Calu3 (cell line): Measurements from ENCODE around the gene C4orf50. TPM values are rescaled to one million over a fixed set of nuclear protein-coding genes. Genes with fewer than 3 reads are reported as not detected.

ENCODE experiments used
- BruUV-seq: library from RNA; stranded (reverse); fragments of 400-500 nt; replicated peaks from 2 replicates; lab custom pipeline; 2021; lab: Mats Ljungman, UMichigan
- CTCF ChIA-PET: fragments of 300-600 bp; sonication (Branson Sonifier 250); formaldehyde crosslinking; loops from one replicate; lab custom pipeline; 2022; ENCODE audit warnings: antibody characterized with exemption; lab: Charles Lee
- DNase-seq: peaks from one replicate; pipeline ENCODE4 v3.0.0; 2022
- H3K27ac Mint-ChIP-seq: one replicate; pipeline ENCODE4 v1.8.0; 2022; ENCODE audit warnings: mixed read lengths; ENCODE audit not compliant: unreplicated experiment
- H3K27me3 Mint-ChIP-seq: one replicate; pipeline ENCODE4 v1.8.0; 2022; ENCODE audit warnings: mixed read lengths; ENCODE audit not compliant: unreplicated experiment
- H3K36me3 Mint-ChIP-seq: one replicate; pipeline ENCODE4 v1.8.0; 2022; ENCODE audit warnings: mild to moderate bottlenecking, moderate library complexity, mixed read lengths; ENCODE audit not compliant: insufficient read depth, unreplicated experiment
- H3K4me1 Mint-ChIP-seq: one replicate; pipeline ENCODE4 v1.8.0; 2022; ENCODE audit warnings: mild to moderate bottlenecking, low read depth, mixed read lengths; ENCODE audit not compliant: unreplicated experiment
- H3K4me3 Mint-ChIP-seq: one replicate; pipeline ENCODE4 v1.8.0; 2022; ENCODE audit warnings: mild to moderate bottlenecking, low read depth, moderate library complexity, mixed read lengths; ENCODE audit not compliant: unreplicated experiment
- H3K9me3 Mint-ChIP-seq: one replicate; pipeline ENCODE4 v1.8.0; 2022; ENCODE audit warnings: low read depth, mixed read lengths; ENCODE audit not compliant: unreplicated experiment
- CTCF ChIP-seq: fragments of 200-600 bp; IDR thresholded peaks from one replicate; pipeline ENCODE4 v1.8.0; 2022; ENCODE audit warnings: antibody characterized with exemption; ENCODE audit not compliant: unreplicated experiment
- intact Hi-C: fragments of 100-400 bp; cut with micrococcal nuclease; formaldehyde crosslinking; loops from one replicate; pipeline ENCODE4 v1.10.0; 2022; ENCODE audit not compliant: unreplicated experiment
- total RNA-seq: library from RNA; stranded (reverse); gene quantifications from 2 replicates; pipeline ENCODE4 v1.2.3, GENCODE V29; 2022

The C4orf50 gene
- total RNA-seq, 1 experiment from 2014 or later: not detected

DNA sequence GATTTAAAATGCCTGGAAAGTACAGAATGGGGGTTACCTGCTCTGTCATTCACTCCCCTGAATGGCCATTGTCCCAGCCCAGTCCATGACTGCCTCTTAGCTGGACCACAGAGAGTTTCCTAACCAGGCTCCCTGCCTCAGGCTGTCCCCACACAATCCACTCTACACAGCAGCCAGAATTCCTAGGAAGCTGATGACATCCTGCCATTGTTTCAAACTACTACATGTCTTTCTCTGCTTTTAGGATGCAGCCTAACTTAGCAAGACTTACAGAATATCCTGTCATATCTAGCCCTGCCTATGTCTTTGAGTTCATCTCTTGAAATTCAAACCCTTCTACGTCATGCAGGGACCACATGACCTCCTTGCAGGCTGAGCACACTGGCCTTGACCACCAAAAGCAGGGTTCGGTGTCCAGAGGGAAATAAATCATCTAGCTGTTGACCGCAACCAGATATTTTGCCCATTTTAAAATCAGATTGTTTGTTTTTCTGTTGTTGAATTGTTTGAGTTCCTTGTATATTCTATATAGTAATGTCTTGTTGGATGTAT is 109.3 kb downstream of the C4orf50 start:
- Mint-ChIP-seq H3K27me3 (no peaks in the 10 kb centered on the region), H3K4me1 (no peaks in the 10 kb centered on the region), H3K9me3 (peaks cover 9% of the 10 kb centered on the region), H3K27ac (no peak overlapping the region), H3K4me3 (no peak overlapping the region), H3K36me3 (no peaks in the 10 kb centered on the region)
- CTCF ChIA-PET: no interaction called here
- DNase-seq: no peak
- TF ChIP-seq CTCF: no peak
- BruUV-seq: no TSS peak
- intact Hi-C loops: no loop called here

DNA sequence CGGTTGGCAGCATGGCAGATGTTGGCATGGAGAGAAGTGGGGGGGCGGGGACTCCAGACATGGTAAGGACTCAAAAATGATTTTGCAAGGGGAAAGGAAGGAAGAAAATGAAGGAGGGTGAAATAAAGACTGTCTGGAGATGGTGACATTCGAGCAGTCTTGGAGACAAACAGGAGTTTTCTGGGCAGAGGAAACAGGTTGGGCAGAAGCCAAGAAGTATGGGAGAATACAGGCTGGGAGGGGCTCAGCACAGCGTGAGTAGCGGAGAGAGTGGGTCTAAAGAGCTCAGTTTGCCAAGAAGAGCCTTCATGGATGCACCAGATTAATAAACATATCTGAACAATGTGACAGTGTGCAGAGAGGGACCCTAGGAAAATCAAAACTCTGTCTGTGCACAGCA is 112.0 kb downstream of the C4orf50 start:
- BruUV-seq: no TSS peak
- intact Hi-C loops: no loop called here
- CTCF ChIA-PET: no interaction called here
- DNase-seq: no peak
- Mint-ChIP-seq H3K9me3 (peaks cover 9% of the 10 kb centered on the region), H3K4me3 (no peak overlapping the region), H3K4me1 (no peaks in the 10 kb centered on the region), H3K36me3 (no peaks in the 10 kb centered on the region), H3K27ac (no peak overlapping the region), H3K27me3 (no peaks in the 10 kb centered on the region)
- no peak for TF ChIP-seq CTCF

DNA sequence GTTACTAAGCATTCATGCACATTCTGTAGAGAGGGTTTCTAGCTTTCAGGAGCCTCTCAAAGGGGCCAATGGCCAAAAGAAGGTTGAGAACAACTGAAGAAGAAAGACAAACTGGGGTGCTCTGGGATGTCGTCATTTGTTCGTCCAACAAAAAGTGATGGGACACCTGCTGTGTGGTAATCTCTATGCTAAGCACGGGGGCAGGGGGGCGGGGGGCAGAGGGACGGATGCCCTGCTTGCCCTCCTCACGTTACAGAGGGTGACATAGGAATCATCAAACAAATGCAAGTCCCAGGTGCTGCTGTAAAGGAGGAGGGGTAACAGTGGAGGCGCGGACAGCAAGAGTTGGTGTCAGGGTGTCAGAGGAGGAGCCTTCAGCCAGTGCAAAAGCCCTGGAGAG is 112.5 kb downstream of the C4orf50 start:
- no peaks in the 10 kb centered on the region for H3K27me3 Mint-ChIP-seq
- intact Hi-C loops: no loop called here

GRCh38 chr4:5900844-5901243 is 117.4 kb downstream of the C4orf50 start:
- no peak for TF ChIP-seq CTCF
- CTCF ChIA-PET: no interaction called here
- Mint-ChIP-seq H3K4me3 (no peak overlapping the region), H3K27me3 (no peaks in the 10 kb centered on the region), H3K27ac (no peak overlapping the region), H3K9me3 (peaks cover 4% of the 10 kb centered on the region), H3K36me3 (no peaks in the 10 kb centered on the region), H3K4me1 (no peaks in the 10 kb centered on the region)
- no peak for DNase-seq
- intact Hi-C loops: no loop called here
- no TSS peak for BruUV-seq

More for the DNA sequence above, 112.5 kb downstream of the C4orf50 start:
- Mint-ChIP-seq H3K36me3 (no peaks in the 10 kb centered on the region), H3K27ac (no peak overlapping the region), H3K4me1 (no peaks in the 10 kb centered on the region), H3K4me3 (no peak overlapping the region), H3K9me3 (peaks cover 9% of the 10 kb centered on the region)
- CTCF ChIA-PET: no interaction called here
- no peak for TF ChIP-seq CTCF
- DNase-seq: no peak
- BruUV-seq: no TSS peak
